H9 (cell line): ENCODE measurements around the gene ARL5A. TPM values are rescaled to one million over a fixed set of nuclear protein-coding genes. Genes with fewer than 3 reads are reported as not detected.

Source experiments
- DNase-seq: peaks from one replicate; pipeline ENCODE4 v3.0.0-alpha.2; 2017
- H2AFZ ChIP-seq: one replicate; pipeline ENCODE4 v1.6.1; 2013; ENCODE audit warnings: mild to moderate bottlenecking, low read length, control low read depth, moderate library complexity
- H2AK5ac ChIP-seq: 2 replicates; pipeline ENCODE4 v1.6.1; 2013; ENCODE audit warnings: low read length, control low read depth, mixed read lengths; ENCODE audit not compliant: insufficient read length
- H2BK120ac ChIP-seq: one replicate; pipeline ENCODE4 v1.6.1; 2013; ENCODE audit warnings: low read depth, mild to moderate bottlenecking, low read length, control low read depth, inconsistent platforms; ENCODE audit not compliant: poor library complexity, severe bottlenecking
- H2BK12ac ChIP-seq: 2 replicates; pipeline ENCODE4 v1.6.1; 2013; ENCODE audit warnings: low read length, control low read depth, mixed read lengths, low read depth; ENCODE audit not compliant: insufficient read length
- H2BK15ac ChIP-seq: 2 replicates; pipeline ENCODE4 v1.6.1; 2013; ENCODE audit warnings: low read depth, low read length, control low read depth
- H2BK20ac ChIP-seq: one replicate; pipeline ENCODE4 v1.6.1; 2013; ENCODE audit warnings: low read depth, mild to moderate bottlenecking, low read length, control low read depth, inconsistent platforms; ENCODE audit not compliant: poor library complexity, severe bottlenecking
- H2BK5ac ChIP-seq: 2 replicates; pipeline ENCODE4 v1.6.1; 2013; ENCODE audit warnings: low read length, control low read depth, mixed read lengths; ENCODE audit not compliant: insufficient read length
- H3K14ac ChIP-seq: 2 replicates; pipeline ENCODE4 v1.6.1; 2013; ENCODE audit warnings: low read length, control low read depth; ENCODE audit not compliant: insufficient read depth
- H3K18ac ChIP-seq: 2 replicates; pipeline ENCODE4 v1.6.1; 2013; ENCODE audit warnings: low read depth, mild to moderate bottlenecking, mixed read lengths, low read length, control low read depth; ENCODE audit not compliant: insufficient read length
- H3K23ac ChIP-seq: 2 replicates; pipeline ENCODE4 v1.6.1; 2013; ENCODE audit warnings: low read length, control low read depth, mixed read lengths, low read depth; ENCODE audit not compliant: insufficient read length
- H3K23me2 ChIP-seq: 2 replicates; pipeline ENCODE4 v1.6.1; 2013; ENCODE audit warnings: low read depth, mild to moderate bottlenecking, mixed read lengths, low read length, control low read depth; ENCODE audit not compliant: insufficient read length, poor library complexity, severe bottlenecking
- H3K27ac ChIP-seq: 2 replicates; pipeline ENCODE4 v1.5.1; 2013; ENCODE audit warnings: low read length, control low read depth, mixed read lengths, low read depth; ENCODE audit not compliant: insufficient read length
- H3K27me3 ChIP-seq: 2 replicates; pipeline ENCODE4 v1.6.1; 2013; ENCODE audit warnings: low read length, control low read depth, inconsistent platforms; ENCODE audit not compliant: insufficient read depth
- H3K4ac ChIP-seq: 2 replicates; pipeline ENCODE4 v1.6.1; 2013; ENCODE audit warnings: low read depth, mild to moderate bottlenecking, control low read depth, inconsistent platforms, low read length, moderate library complexity
- H3K4me1 ChIP-seq: 2 replicates; pipeline ENCODE4 v1.6.1; 2013; ENCODE audit warnings: low read length, control low read depth, inconsistent platforms; ENCODE audit not compliant: insufficient read depth
- H3K4me2 ChIP-seq: 2 replicates; pipeline ENCODE4 v1.6.1; 2013; ENCODE audit warnings: low read length, control low read depth, mixed read lengths; ENCODE audit not compliant: insufficient read length, insufficient read depth
- H3K56ac ChIP-seq: 2 replicates; pipeline ENCODE4 v1.6.1; 2013; ENCODE audit warnings: low read depth, mild to moderate bottlenecking, mixed read lengths, low read length, control low read depth; ENCODE audit not compliant: insufficient read length
- H3K79me1 ChIP-seq: 2 replicates; pipeline ENCODE4 v1.6.1; 2013; ENCODE audit warnings: low read depth, mild to moderate bottlenecking, moderate library complexity, low read length, control low read depth, inconsistent platforms; ENCODE audit not compliant: insufficient read depth, poor library complexity, severe bottlenecking
- H3K79me2 ChIP-seq: 2 replicates; pipeline ENCODE4 v1.6.1; 2013; ENCODE audit warnings: low read length, control low read depth, inconsistent platforms; ENCODE audit not compliant: insufficient read depth
- H3K9ac ChIP-seq: 2 replicates; pipeline ENCODE4 v1.6.1; 2013; ENCODE audit warnings: low read length, control low read depth, mixed read lengths; ENCODE audit not compliant: insufficient read length; ENCODE audit errors: extremely low read depth
- H3K9me3 ChIP-seq: one replicate; pipeline ENCODE4 v1.6.1; 2013; ENCODE audit warnings: low read depth, low read length, inconsistent platforms; ENCODE audit not compliant: control insufficient read depth
- H3T11ph ChIP-seq: one replicate; pipeline ENCODE4 v1.6.1; 2013; ENCODE audit warnings: mild to moderate bottlenecking, low read length, control low read depth, inconsistent platforms
- H4K20me1 ChIP-seq: one replicate; pipeline ENCODE4 v1.6.1; 2013; ENCODE audit not compliant: control insufficient read depth, insufficient read length, insufficient read depth
- H4K5ac ChIP-seq: 2 replicates; pipeline ENCODE4 v1.6.1; 2013; ENCODE audit warnings: low read depth, mild to moderate bottlenecking, mixed read lengths, low read length, control low read depth; ENCODE audit not compliant: insufficient read length
- H4K8ac ChIP-seq: replicated peaks from 2 replicates; pipeline ENCODE4 v1.6.1; 2013; ENCODE audit warnings: low read length, control low read depth, mixed read lengths, low read depth; ENCODE audit not compliant: insufficient read length
- H4K91ac ChIP-seq: 2 replicates; pipeline ENCODE4 v1.6.1; 2013; ENCODE audit warnings: low read depth, mild to moderate bottlenecking, moderate library complexity, mixed read lengths, low read length, control low read depth; ENCODE audit not compliant: insufficient read length
- H3K27ac Mint-ChIP-seq, 3 experiments: 2 replicates in 2 of 3; 3 replicates in 1 of 3; pipeline ENCODE4 v1.8.0; 2020 to 2021; ENCODE audit warnings: mixed read lengths in 3 of 3, mild to moderate bottlenecking in 1 of 3, moderate library complexity in 1 of 3
- H3K27me3 Mint-ChIP-seq: 2 replicates; pipeline ENCODE4 v1.8.0; 2021; ENCODE audit warnings: low read depth, mild to moderate bottlenecking, moderate library complexity, mixed read lengths
- H3K36me3 Mint-ChIP-seq, 3 experiments: 2 replicates in 2 of 3; 3 replicates in 1 of 3; pipeline ENCODE4 v1.8.0; 2020 to 2021; ENCODE audit warnings: low read depth in 3 of 3, mixed read lengths in 3 of 3; ENCODE audit not compliant: insufficient read depth in 1 of 3
- H3K4me1 Mint-ChIP-seq, 2 experiments: 2 replicates each; pipeline ENCODE4 v1.8.0; 2020; ENCODE audit warnings: mixed read lengths in 2 of 2
- H3K4me3 Mint-ChIP-seq, 2 experiments: 2 replicates in 1 of 2; 3 replicates in 1 of 2; pipeline ENCODE4 v1.8.0; 2020 to 2021; ENCODE audit warnings: mild to moderate bottlenecking in 2 of 2, mixed read lengths in 2 of 2, moderate library complexity in 1 of 2
- H3K9me3 Mint-ChIP-seq, 2 experiments: 2 replicates in 1 of 2; 3 replicates in 1 of 2; pipeline ENCODE4 v1.8.0; 2020; ENCODE audit warnings: mild to moderate bottlenecking in 2 of 2, mixed read lengths in 2 of 2, moderate library complexity in 1 of 2
- WGBS: extraction: QIAGEN DNeasy Blood & Tissue Kit; methylation state at CpG from one replicate; pipeline ENCODE4 v1.1.7; 2013; ENCODE audit warnings: missing lambda C conversion rate, low lambda C conversion rate, mixed read lengths; ENCODE audit not compliant: insufficient read length; ENCODE audit errors: extremely low coverage; 5-methylcytosine and 5-hydroxymethylcytosine counted together
- total RNA-seq: library from RNA; stranded (reverse); gene quantifications from 2 replicates; pipeline ENCODE4 v1.2.1, GENCODE V29; 2021
- TF ChIP-seq, protein P1 (sequence below): fragments of 200-600 bp; sonication (generic); conservative IDR thresholded peaks from 3 replicates; pipeline ENCODE4 v1.8.0; 2021; ENCODE audit warnings: antibody characterized with exemption, mild to moderate bottlenecking

The ARL5A gene
- total RNA-seq, 1 experiment from 2014 or later, result 66.7 TPM

DNA sequence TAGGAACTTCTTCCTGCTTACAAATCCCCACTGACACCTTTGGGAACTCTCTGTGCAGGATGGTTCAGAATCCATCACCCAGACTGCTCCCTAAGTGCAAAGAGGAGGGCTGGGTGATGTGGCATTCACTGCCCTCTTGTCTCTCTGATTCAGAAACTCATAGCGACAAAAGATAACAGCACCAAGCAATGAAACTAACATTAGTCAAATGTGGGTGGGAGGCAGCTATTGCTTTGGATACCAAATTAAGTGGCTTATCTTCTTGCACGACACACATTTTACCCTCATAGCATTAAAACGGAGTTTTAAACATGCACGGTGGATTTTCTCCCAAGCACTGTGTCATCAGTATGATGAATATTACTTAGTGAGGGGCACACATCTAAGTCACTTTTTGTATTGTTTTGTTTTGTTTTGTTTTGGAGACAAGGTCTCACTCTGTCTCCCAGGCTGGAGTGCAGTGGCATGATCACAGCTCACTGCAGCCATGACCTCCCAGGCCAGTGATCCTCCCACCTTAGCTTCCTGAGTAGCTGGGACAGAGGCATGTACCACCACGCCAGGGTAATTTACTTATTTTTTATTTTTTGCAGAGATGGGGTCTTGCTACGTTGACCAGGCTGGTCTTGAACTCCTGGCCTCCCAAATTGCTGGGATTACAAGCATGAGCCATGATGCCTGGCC, 53.0 kb downstream of the ARL5A start:
- H2AK5ac ChIP-seq, result no peak overlapping the region
- no peak overlapping the region for H3K14ac ChIP-seq
- no peaks in the 10 kb centered on the region for H3K27me3 Mint-ChIP-seq
- H4K8ac ChIP-seq, result no peak overlapping the region
- no CpG with 5 or more reads among the region's 6 CpGs for WGBS
- no peak overlapping the region for H3K23ac ChIP-seq
- no peak overlapping the region for H2BK20ac ChIP-seq
- no peaks in the 10 kb centered on the region for H4K20me1 ChIP-seq
- DNase-seq, result no peak
- no peak overlapping the region for H4K5ac ChIP-seq
- no peak overlapping the region for H3K4ac ChIP-seq
- H3K27ac ChIP-seq, result no peak overlapping the region
- H3K27me3 ChIP-seq, result no peaks in the 10 kb centered on the region
- H3T11ph ChIP-seq, result no peak overlapping the region
- H3K56ac ChIP-seq, result no peak overlapping the region
- H3K23me2 ChIP-seq, result no peaks in the 10 kb centered on the region
- H3K4me1 ChIP-seq, result no peaks in the 10 kb centered on the region
- no peak overlapping the region for H3K18ac ChIP-seq
- no peak overlapping the region for H2AFZ ChIP-seq
- H3K4me1 Mint-ChIP-seq, result peaks cover 3 to 8% of the 10 kb centered on the region in 2 experiments; a peak in 2 of 4 replicates
- H3K4me2 ChIP-seq, result no peak overlapping the region
- no peaks in the 10 kb centered on the region for H3K79me2 ChIP-seq
- H3K79me1 ChIP-seq, result no peaks in the 10 kb centered on the region
- no peak overlapping the region for H3K9ac ChIP-seq
- no peaks in the 10 kb centered on the region for H3K9me3 ChIP-seq
- H3K4me3 Mint-ChIP-seq, result no peak overlapping the region
- H3K27ac Mint-ChIP-seq, result 0 out of 7 replicates have a peak overlapping the region, but pooled peaks of 1 of the 3 experiments have one; percentile 41
- TF ChIP-seq, protein P1, sequence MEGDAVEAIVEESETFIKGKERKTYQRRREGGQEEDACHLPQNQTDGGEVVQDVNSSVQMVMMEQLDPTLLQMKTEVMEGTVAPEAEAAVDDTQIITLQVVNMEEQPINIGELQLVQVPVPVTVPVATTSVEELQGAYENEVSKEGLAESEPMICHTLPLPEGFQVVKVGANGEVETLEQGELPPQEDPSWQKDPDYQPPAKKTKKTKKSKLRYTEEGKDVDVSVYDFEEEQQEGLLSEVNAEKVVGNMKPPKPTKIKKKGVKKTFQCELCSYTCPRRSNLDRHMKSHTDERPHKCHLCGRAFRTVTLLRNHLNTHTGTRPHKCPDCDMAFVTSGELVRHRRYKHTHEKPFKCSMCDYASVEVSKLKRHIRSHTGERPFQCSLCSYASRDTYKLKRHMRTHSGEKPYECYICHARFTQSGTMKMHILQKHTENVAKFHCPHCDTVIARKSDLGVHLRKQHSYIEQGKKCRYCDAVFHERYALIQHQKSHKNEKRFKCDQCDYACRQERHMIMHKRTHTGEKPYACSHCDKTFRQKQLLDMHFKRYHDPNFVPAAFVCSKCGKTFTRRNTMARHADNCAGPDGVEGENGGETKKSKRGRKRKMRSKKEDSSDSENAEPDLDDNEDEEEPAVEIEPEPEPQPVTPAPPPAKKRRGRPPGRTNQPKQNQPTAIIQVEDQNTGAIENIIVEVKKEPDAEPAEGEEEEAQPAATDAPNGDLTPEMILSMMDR, result no peak
- H2BK12ac ChIP-seq, result no peak overlapping the region
- no peak overlapping the region for H2BK120ac ChIP-seq
- H4K91ac ChIP-seq, result no peak overlapping the region
- no peak overlapping the region for H2BK5ac ChIP-seq
- 0 out of 5 replicates have a peak, but pooled peaks cover 0 to 2% of the 10 kb centered on the region in 2 experiments for H3K9me3 Mint-ChIP-seq
- H2BK15ac ChIP-seq, result no peak overlapping the region
- peaks cover 22 to 39% (median 25%) of the 10 kb centered on the region in 3 experiments; a peak in 6 of 7 replicates for H3K36me3 Mint-ChIP-seq
